ENCODE data around the gene MED12. TPM values are rescaled to one million over a fixed set of nuclear protein-coding genes. Genes with fewer than 3 reads are reported as not detected.

The MED12 gene
- total and polyA plus RNA-seq, 10 of the 15 experiments (the other 5 are each of a cell fraction or from before 2014, with no cell fraction given) = 0.68 to 28.5 (median 13.7) TPM

GRCh38 chrX:71070531-71070930 is 47.9 kb upstream of the MED12 start:
- ATAC-seq (no peak), DNase-seq (ENCODE audit: low read depth, low spot score) (no peak), FAIRE-seq (no peak)
- Histone ChIP-seq H3K9ac (ENCODE audit: control insufficient read depth, insufficient read depth, low read length) (no peak overlapping the region), H4K20me1 (ENCODE audit: control insufficient read depth, insufficient read depth) (no peaks in the 10 kb centered on the region), H3K9me3 (replicated peaks; ENCODE audit: control insufficient read depth, insufficient read depth, low read length) (no peaks in the 10 kb centered on the region), H3K27me3 (replicated peaks in 1 of 2; ENCODE audit: control insufficient read depth in 2 of 2, insufficient read depth in 2 of 2, low read length in 1 of 2) (no peaks in the 10 kb centered on the region), H3K79me2 (ENCODE audit: control insufficient read depth, insufficient read depth, low read length) (peaks cover 14% of the 10 kb centered on the region), H3K4me3 (no peak overlapping the region), H3K4me1 (ENCODE audit: control insufficient read depth, insufficient read depth, low read length) (no peaks in the 10 kb centered on the region), H2AFZ (ENCODE audit: control insufficient read depth, low read depth, low read length) (no peak overlapping the region), H3K27ac (ENCODE audit: control insufficient read depth, insufficient read depth) (no peak overlapping the region), H3K4me2 (ENCODE audit: control insufficient read depth, insufficient read depth) (no peak overlapping the region), H3K36me3 (ENCODE audit: control insufficient read depth in 2 of 2, insufficient read depth in 2 of 2, low read length in 1 of 2) (no peaks in the 10 kb centered on the region)
- BruUV-seq (replicated peaks) = no TSS peak
- intact Hi-C loops (cut with micrococcal nuclease; ENCODE audit: unreplicated experiment) (no loop called here), in situ Hi-C loops (cut with MboI) (no loop called here)
- ChIA-PET RAD21 (ENCODE audit: unreplicated experiment) (interaction anchor here (0.6 kb wide), 1 partner anchor 33 kb away, joined by 3 read pairs; no protein-coding TSS in a partner anchor), CTCF (interaction anchor here (0.7 kb wide), 1 partner anchor 35 kb away, joined by 5 read pairs; no protein-coding TSS in a partner anchor), POLR2A (no interaction called here), SMC1A (ENCODE audit: uncharacterized antibody, unreplicated experiment) (no interaction called here)
- 55% methylated on average over 5 of the region's 5 CpGs for WGBS (ENCODE audit: insufficient coverage, insufficient replicate concordance, low lambda C conversion rate, missing lambda C conversion rate)
- TF ChIP-seq EP300 (IDR thresholded peaks at IDR 0.05; ENCODE audit: borderline replicate concordance in 1 of 2, control insufficient read depth in 1 of 2, low read depth in 2 of 2, low read length in 2 of 2) (no peak), IKZF2 (IDR thresholded peaks at IDR 0.05) (no peak), NR2C2 (IDR thresholded peaks at IDR 0.05; ENCODE audit: borderline replicate concordance, control insufficient read depth, insufficient read length, low read depth) (no peak), TCF3 (IDR thresholded peaks at IDR 0.05; ENCODE audit: borderline replicate concordance, insufficient read depth, low read depth, low read length) (no peak), USF2 (IDR thresholded peaks at IDR 0.05; ENCODE audit: borderline replicate concordance, low read depth, low read length) (no peak), CEBPZ (IDR thresholded peaks at IDR 0.05; ENCODE audit: low read depth, low read length) (no peak), ELK1 (IDR thresholded peaks at IDR 0.05; ENCODE audit: low read depth, low read length) (no peak), ZNF592 (IDR thresholded peaks at IDR 0.05) (no peak), IRF3 (IDR thresholded peaks at IDR 0.05) (no peak)
